ENCODE data around the gene NCCRP1. TPM values are rescaled to one million over a fixed set of nuclear protein-coding genes. Genes with fewer than 3 reads are reported as not detected.

NCCRP1 gene
- polyA plus RNA-seq, 1 donor from 2014 or later: not detected

DNA sequence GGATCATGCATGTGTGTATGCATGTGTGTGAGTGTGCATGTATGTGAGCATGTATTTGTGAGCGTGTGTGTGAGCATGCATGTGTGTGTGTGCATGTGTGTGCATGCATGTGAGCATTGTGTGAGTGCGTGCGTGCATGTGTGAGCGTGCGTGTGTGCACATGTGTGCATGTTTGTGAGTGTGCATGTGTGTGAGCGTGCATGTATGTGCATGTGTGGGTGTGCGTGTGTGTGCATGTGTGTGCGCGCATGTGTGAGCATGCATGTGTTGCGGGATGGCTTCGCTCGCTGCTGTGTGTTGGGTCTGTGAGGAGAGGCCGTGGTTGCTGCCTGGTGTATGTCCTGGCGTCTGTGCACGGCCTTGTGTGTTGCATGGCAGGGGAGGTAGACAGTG lies 38.8 kb upstream of the NCCRP1 start:
- Histone ChIP-seq H3K9me3 (ENCODE audit: low read length) (no peaks in the 10 kb centered on the region), H3K27ac (ENCODE audit: low read length) (no peak overlapping the region), H3F3A (ENCODE audit: insufficient read depth, low read length, poor library complexity, severe bottlenecking) (no peaks in the 10 kb centered on the region), H3K36me3 (ENCODE audit: insufficient read depth, low read length) (no peaks in the 10 kb centered on the region), H2AFZ (ENCODE audit: low read depth, low read length) (no peak overlapping the region), H3K79me2 (replicated peaks; ENCODE audit: insufficient read depth, low read length) (no peaks in the 10 kb centered on the region), H3K4me3 (ENCODE audit: low read length) (no peak overlapping the region), H3K27me3 (ENCODE audit: insufficient read depth, low read depth, low read length) (no peaks in the 10 kb centered on the region), H3K9ac (ENCODE audit: low read length) (no peak overlapping the region), H4K20me1 (ENCODE audit: insufficient read depth) (no peaks in the 10 kb centered on the region), H3K9me2 (ENCODE audit: insufficient read depth, low read length) (no peaks in the 10 kb centered on the region), H3K4me2 (ENCODE audit: low read length) (no peak overlapping the region)
- TF ChIP-seq, protein P1, sequence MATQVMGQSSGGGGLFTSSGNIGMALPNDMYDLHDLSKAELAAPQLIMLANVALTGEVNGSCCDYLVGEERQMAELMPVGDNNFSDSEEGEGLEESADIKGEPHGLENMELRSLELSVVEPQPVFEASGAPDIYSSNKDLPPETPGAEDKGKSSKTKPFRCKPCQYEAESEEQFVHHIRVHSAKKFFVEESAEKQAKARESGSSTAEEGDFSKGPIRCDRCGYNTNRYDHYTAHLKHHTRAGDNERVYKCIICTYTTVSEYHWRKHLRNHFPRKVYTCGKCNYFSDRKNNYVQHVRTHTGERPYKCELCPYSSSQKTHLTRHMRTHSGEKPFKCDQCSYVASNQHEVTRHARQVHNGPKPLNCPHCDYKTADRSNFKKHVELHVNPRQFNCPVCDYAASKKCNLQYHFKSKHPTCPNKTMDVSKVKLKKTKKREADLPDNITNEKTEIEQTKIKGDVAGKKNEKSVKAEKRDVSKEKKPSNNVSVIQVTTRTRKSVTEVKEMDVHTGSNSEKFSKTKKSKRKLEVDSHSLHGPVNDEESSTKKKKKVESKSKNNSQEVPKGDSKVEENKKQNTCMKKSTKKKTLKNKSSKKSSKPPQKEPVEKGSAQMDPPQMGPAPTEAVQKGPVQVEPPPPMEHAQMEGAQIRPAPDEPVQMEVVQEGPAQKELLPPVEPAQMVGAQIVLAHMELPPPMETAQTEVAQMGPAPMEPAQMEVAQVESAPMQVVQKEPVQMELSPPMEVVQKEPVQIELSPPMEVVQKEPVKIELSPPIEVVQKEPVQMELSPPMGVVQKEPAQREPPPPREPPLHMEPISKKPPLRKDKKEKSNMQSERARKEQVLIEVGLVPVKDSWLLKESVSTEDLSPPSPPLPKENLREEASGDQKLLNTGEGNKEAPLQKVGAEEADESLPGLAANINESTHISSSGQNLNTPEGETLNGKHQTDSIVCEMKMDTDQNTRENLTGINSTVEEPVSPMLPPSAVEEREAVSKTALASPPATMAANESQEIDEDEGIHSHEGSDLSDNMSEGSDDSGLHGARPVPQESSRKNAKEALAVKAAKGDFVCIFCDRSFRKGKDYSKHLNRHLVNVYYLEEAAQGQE (IDR thresholded peaks at IDR 0.05; ENCODE audit: borderline replicate concordance): no peak
- no peak for TF ChIP-seq TAF1 (IDR thresholded peaks at IDR 0.05; ENCODE audit: low read depth)
- TF ChIP-seq, protein P2, sequence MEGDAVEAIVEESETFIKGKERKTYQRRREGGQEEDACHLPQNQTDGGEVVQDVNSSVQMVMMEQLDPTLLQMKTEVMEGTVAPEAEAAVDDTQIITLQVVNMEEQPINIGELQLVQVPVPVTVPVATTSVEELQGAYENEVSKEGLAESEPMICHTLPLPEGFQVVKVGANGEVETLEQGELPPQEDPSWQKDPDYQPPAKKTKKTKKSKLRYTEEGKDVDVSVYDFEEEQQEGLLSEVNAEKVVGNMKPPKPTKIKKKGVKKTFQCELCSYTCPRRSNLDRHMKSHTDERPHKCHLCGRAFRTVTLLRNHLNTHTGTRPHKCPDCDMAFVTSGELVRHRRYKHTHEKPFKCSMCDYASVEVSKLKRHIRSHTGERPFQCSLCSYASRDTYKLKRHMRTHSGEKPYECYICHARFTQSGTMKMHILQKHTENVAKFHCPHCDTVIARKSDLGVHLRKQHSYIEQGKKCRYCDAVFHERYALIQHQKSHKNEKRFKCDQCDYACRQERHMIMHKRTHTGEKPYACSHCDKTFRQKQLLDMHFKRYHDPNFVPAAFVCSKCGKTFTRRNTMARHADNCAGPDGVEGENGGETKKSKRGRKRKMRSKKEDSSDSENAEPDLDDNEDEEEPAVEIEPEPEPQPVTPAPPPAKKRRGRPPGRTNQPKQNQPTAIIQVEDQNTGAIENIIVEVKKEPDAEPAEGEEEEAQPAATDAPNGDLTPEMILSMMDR (IDR thresholded peaks at IDR 0.05; ENCODE audit: poor library complexity, severe bottlenecking): no peak
- no peak for TF ChIP-seq RAD21 (conservative IDR thresholded peaks at IDR 0.05)
- TF ChIP-seq EZH2 (IDR thresholded peaks at IDR 0.05; ENCODE audit: borderline replicate concordance, insufficient read depth, low read length, poor library complexity, severe bottlenecking): no peak
- TF ChIP-seq EP300 (conservative IDR thresholded peaks at IDR 0.05; ENCODE audit: poor library complexity, severe bottlenecking): no peak
- no peak for TF ChIP-seq SMC3 (conservative IDR thresholded peaks at IDR 0.05; ENCODE audit: poor library complexity)
- no peak for TF ChIP-seq POLR2AphosphoS5 (IDR thresholded peaks at IDR 0.05)
- no peak for TF ChIP-seq MXI1 (conservative IDR thresholded peaks at IDR 0.05; ENCODE audit: poor library complexity, severe bottlenecking)

DNA sequence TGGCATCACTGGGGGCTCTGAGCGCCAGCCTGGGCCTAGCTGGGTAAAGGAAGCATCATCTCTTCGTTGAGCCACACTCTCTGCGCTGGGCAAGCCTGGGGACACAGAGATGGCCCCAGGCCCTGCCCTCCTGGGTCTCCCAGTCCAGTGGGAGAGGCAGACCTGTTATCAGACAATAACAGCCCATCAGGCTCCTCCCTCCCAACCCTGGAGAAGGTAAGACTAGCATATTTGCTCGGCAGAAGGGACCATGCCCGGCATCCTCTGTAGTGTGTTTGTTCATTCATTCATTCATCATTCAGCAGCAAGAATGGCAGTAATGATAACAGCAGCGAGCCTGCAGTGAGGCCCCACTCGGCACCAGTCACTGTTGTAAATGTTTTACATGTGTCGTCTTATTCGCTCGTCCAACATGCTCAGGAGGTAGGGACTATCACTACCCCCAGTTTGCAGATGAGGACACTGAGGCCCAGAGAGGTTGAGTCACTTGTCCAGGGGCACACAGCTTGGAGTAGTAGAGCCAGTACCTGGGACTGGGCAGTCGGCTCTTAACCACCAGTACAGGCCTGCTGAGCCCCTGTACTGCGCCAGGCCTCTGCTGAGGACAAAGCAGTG lies 38.0 kb upstream of the NCCRP1 start:
- Histone ChIP-seq H2AFZ (ENCODE audit: low read depth, low read length) (no peak overlapping the region), H3K27me3 (ENCODE audit: insufficient read depth, low read depth, low read length) (no peaks in the 10 kb centered on the region), H3K79me2 (replicated peaks; ENCODE audit: insufficient read depth, low read length) (no peaks in the 10 kb centered on the region), H3K27ac (ENCODE audit: low read length) (no peak overlapping the region), H3K9ac (ENCODE audit: low read length) (no peak overlapping the region), H3F3A (ENCODE audit: insufficient read depth, low read length, poor library complexity, severe bottlenecking) (no peaks in the 10 kb centered on the region), H3K9me3 (ENCODE audit: low read length) (no peaks in the 10 kb centered on the region), H4K20me1 (ENCODE audit: insufficient read depth) (no peaks in the 10 kb centered on the region), H3K9me2 (ENCODE audit: insufficient read depth, low read length) (no peaks in the 10 kb centered on the region), H3K4me2 (ENCODE audit: low read length) (no peak overlapping the region), H3K4me3 (ENCODE audit: low read length) (no peak overlapping the region), H3K36me3 (ENCODE audit: insufficient read depth, low read length) (no peaks in the 10 kb centered on the region)
- TF ChIP-seq EP300 (conservative IDR thresholded peaks at IDR 0.05; ENCODE audit: poor library complexity, severe bottlenecking) (no peak), RAD21 (conservative IDR thresholded peaks at IDR 0.05) (no peak), MXI1 (conservative IDR thresholded peaks at IDR 0.05; ENCODE audit: poor library complexity, severe bottlenecking) (no peak), TAF1 (IDR thresholded peaks at IDR 0.05; ENCODE audit: low read depth) (no peak), SMC3 (conservative IDR thresholded peaks at IDR 0.05; ENCODE audit: poor library complexity) (no peak), POLR2AphosphoS5 (IDR thresholded peaks at IDR 0.05) (no peak), EZH2 (IDR thresholded peaks at IDR 0.05; ENCODE audit: borderline replicate concordance, insufficient read depth, low read length, poor library complexity, severe bottlenecking) (no peak)
- TF ChIP-seq, protein P1 (IDR thresholded peaks at IDR 0.05; ENCODE audit: borderline replicate concordance): no peak
- TF ChIP-seq, protein P2 (IDR thresholded peaks at IDR 0.05; ENCODE audit: poor library complexity, severe bottlenecking): no peak
